Esophagus squamous epithelium (tissue), 5 donors: ENCODE measurements around the gene GPATCH2L. TPM values are rescaled to one million over a fixed set of nuclear protein-coding genes. Genes with fewer than 3 reads are reported as not detected.

ENCODE experiments used
- DNase-seq: peaks from one replicate; lab custom pipeline; 2025; lab: John Stamatoyannopoulos, UW
- H3K27ac ChIP-seq, 4 donors: fragments of 200-600 bp; sonication (generic); one replicate each; pipeline ENCODE4 v1.5.1; 2016 to 2019; ENCODE audit warnings: mild to moderate bottlenecking in 1 of 4
- H3K27me3 ChIP-seq, 4 donors: fragments of 200-600 bp; sonication (generic); 1 replicate in 3 of 4; 2 replicates in 1 of 4; pipeline versions ENCODE4 v1.5.1 to v1.6.0; 2017 to 2021; ENCODE audit warnings: antibody characterized with exemption in 1 of 4
- H3K36me3 ChIP-seq, 3 donors: fragments of 200-600 bp; sonication (generic); one replicate each; pipeline ENCODE4 v1.5.1; 2016 to 2019
- H3K4me1 ChIP-seq, 3 donors: fragments of 200-600 bp; sonication (generic); one replicate each; pipeline ENCODE4 v1.5.1; 2017 to 2019
- H3K4me3 ChIP-seq, 4 donors: fragments of 200-600 bp; sonication (generic); 1 replicate in 3 of 4; 2 replicates in 1 of 4; pipeline ENCODE4 v1.5.1; 2016 to 2019; ENCODE audit warnings: mild to moderate bottlenecking in 2 of 4, moderate library complexity in 1 of 4
- H3K9me3 ChIP-seq, 3 donors: fragments of 200-600 bp; sonication (generic); one replicate each; pipeline ENCODE4 v1.5.1; 2016 to 2019
- CTCF ChIP-seq, 6 experiments: fragments of 450-650 bp in 4 of 6; fragments of 200-600 bp in 2 of 6; sonication (generic) in 2 of 6; IDR thresholded peaks; one replicate each; pipeline ENCODE4 v1.5.1; 2016 to 2019; ENCODE audit warnings: antibody characterized with exemption in 6 of 6, mild to moderate bottlenecking in 4 of 6, moderate library complexity in 4 of 6
- POLR2A ChIP-seq, 4 donors: fragments of 450-650 bp; IDR thresholded peaks; one replicate each; pipeline ENCODE4 v1.6.1; 2017; ENCODE audit warnings: antibody characterized with exemption in 4 of 4, mild to moderate bottlenecking in 4 of 4, moderate library complexity in 3 of 4
- WGBS, 2 donors: methylation state at CpG; one replicate each; pipeline ENCODE4 v1.1.5; 2018; 5-methylcytosine and 5-hydroxymethylcytosine counted together
- intact Hi-C: fragments of 100-400 bp; cut with DNase I; formaldehyde crosslinking; loops from one replicate; pipeline ENCODE4 v1.15.0; 2022
- total RNA-seq, 4 donors: library from RNA; depleted of rRNA; stranded (reverse); fragments of >200 nt; gene quantifications; one replicate each; pipeline ENCODE4 v1.1.0, GENCODE V29; 2016
- donor health status: DM: yes; HTN: yes; CAD: no.

Gene GPATCH2L
- total RNA-seq, 4 donors from 2014 or later: 20.1 to 40.8 (median 34.4) TPM

- Histone ChIP-seq H3K9me3 (no peaks in the 10 kb centered on the region), H3K4me1 (peaks cover 0 to 3% (median 0%) of the 10 kb centered on the region in 3 donors), H3K27me3 (peaks cover 0 to 34% (median 0%) of the 10 kb centered on the region in 4 donors), H3K4me3 (no peak overlapping the region), H3K27ac (no peak overlapping the region), H3K36me3 (no peaks in the 10 kb centered on the region)
- WGBS, 2 donors: 53 to 56% methylated on average over 10 to 15 of the region's 22 CpGs
- no peak for DNase-seq
- TF ChIP-seq POLR2A (IDR thresholded peaks at IDR 0.05) (no peak), CTCF (IDR thresholded peaks at IDR 0.05) (no peak)
- intact Hi-C loops: no loop called here
These were observed 38.7 kb upstream of the GPATCH2L start for GRCh38 chr14:76112889-76113624.

- no peaks in the 10 kb centered on the region for H3K36me3 ChIP-seq
- H3K9me3 ChIP-seq: no peaks in the 10 kb centered on the region
- H3K4me3 ChIP-seq: no peak overlapping the region
- 54 to 57% methylated on average over 7 to 8 of the region's 8 CpGs for WGBS, 2 donors
- H3K27me3 ChIP-seq: peaks cover 0 to 34% (median 0%) of the 10 kb centered on the region in 4 donors
- TF ChIP-seq POLR2A (IDR thresholded peaks at IDR 0.05): no peak
- no peak for TF ChIP-seq CTCF (IDR thresholded peaks at IDR 0.05)
- no peak overlapping the region for H3K27ac ChIP-seq
- intact Hi-C loops: no loop called here
- H3K4me1 ChIP-seq: no peaks in the 10 kb centered on the region
- no peak for DNase-seq
These were observed 38.0 kb upstream of the GPATCH2L start for GRCh38 chr14:76113691-76114090.

GRCh38 chr14:76115010-76115422 is 36.7 kb upstream of the GPATCH2L start:
- no peak for DNase-seq
- intact Hi-C loops: no loop called here

GRCh38 chr14:76117789-76118484 is 33.8 kb upstream of the GPATCH2L start:
- intact Hi-C loops: no loop called here
- WGBS, 2 donors: 54 to 100% methylated on average over 1 to 6 of the region's 16 CpGs
- no peak overlapping the region for H3K27ac ChIP-seq
- peaks cover 0 to 22% (median 0%) of the 10 kb centered on the region in 4 donors for H3K27me3 ChIP-seq
- H3K4me3 ChIP-seq: no peak overlapping the region
- TF ChIP-seq POLR2A (IDR thresholded peaks at IDR 0.05): no peak
- TF ChIP-seq CTCF (IDR thresholded peaks at IDR 0.05): no peak
- no peaks in the 10 kb centered on the region for H3K4me1 ChIP-seq
- H3K9me3 ChIP-seq: no peaks in the 10 kb centered on the region
- DNase-seq: no peak
- H3K36me3 ChIP-seq: no peaks in the 10 kb centered on the region

More at GRCh38 chr14:76115010-76115422, 36.7 kb upstream of the GPATCH2L start:
- 70 to 73% methylated on average over 2 of the region's 2 CpGs for WGBS, 2 donors
- Histone ChIP-seq H3K27ac (no peak overlapping the region), H3K9me3 (no peaks in the 10 kb centered on the region), H3K36me3 (no peaks in the 10 kb centered on the region), H3K27me3 (peaks cover 0 to 34% (median 0%) of the 10 kb centered on the region in 4 donors), H3K4me1 (no peaks in the 10 kb centered on the region), H3K4me3 (no peak overlapping the region)
- TF ChIP-seq CTCF (IDR thresholded peaks at IDR 0.05) (no peak), POLR2A (IDR thresholded peaks at IDR 0.05) (no peak)

GRCh38 chr14:76118594-76118993 is 33.1 kb upstream of the GPATCH2L start:
- Histone ChIP-seq H3K9me3 (no peaks in the 10 kb centered on the region), H3K27ac (no peak overlapping the region), H3K4me1 (no peaks in the 10 kb centered on the region), H3K4me3 (no peak overlapping the region), H3K27me3 (peaks cover 0 to 16% (median 0%) of the 10 kb centered on the region in 4 donors), H3K36me3 (no peaks in the 10 kb centered on the region)
- DNase-seq: no peak
- intact Hi-C loops: no loop called here
- WGBS, 2 donors: 75% methylated on average over 4 of the region's 4 CpGs
- no peak for TF ChIP-seq CTCF (IDR thresholded peaks at IDR 0.05)
- no peak for TF ChIP-seq POLR2A (IDR thresholded peaks at IDR 0.05)
